HG03280 (cell line): ENCODE results near the gene NCBP2L.

Experiments
- ATAC-seq: cut with Tn5 transposase; IDR thresholded peaks from one replicate; pipeline ENCODE4 v1.9.1; 2021; ENCODE audit warnings: mild to moderate bottlenecking, moderate library complexity; ENCODE audit not compliant: unreplicated experiment

NCBP2L gene

GRCh38 chrX:107777536-107777832, at the start of gene NCBP2L:
TSS of gene NCBP2L (plus strand) at chrX:107777733. CDS start at chrX:107794221, 16,488 bp downstream.
- ATAC-seq = no peak

GRCh38 chrX:107728371-107729099, 49.0 kb upstream of the NCBP2L start:
- no peak for ATAC-seq

DNA sequence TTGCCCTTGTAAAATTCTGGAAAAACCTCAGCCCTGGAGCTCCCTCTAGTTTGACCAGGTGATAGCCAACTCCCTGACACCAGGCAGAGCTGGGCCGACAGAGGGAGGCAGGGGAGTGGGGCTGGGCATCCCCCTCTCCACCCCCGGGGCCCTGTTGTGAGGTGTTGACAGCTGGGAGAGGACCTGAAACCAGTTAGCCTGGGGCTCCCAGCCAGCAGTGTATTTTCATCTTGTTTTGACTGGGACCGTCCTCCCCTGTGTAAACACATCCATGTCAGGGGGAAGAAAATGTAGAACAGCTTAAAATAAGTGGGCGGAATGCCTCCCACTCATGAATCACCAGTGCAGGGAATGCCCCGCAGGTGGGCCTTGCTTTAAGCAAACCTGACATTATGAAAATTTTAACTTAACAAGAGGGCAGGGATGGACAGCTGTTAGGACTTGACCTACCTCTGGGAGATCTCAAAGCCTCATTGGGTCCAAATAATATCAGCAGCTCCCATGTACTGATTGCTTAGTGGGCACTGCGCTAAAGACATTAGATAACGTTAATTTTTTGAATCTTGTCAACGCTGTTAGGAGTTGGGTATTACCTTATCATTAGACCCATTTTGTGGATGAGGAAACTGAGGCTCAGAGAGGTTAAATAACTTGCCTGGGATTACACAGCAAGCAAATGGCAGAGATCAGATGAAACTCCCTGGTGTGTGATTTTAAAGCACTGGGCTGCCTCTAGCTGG, 47.8 kb upstream of the NCBP2L start:
- ATAC-seq = no peak

DNA sequence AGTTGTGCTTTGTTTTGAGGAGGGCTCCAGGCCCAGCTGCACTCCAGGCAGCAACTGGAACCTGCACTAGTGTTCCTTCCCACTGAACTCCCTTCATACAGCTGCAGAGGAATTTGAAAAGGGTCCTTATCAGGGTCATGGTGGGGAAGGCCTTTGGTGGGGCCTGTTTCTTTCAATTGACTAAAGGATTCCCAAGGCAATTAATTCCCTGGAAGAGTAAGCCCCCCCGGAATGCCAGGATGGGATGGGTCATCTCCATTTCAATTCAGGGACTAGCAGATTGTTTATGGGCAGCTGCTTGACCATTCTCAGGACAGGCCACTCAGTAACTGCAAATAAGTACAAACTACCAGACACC, 47.3 kb upstream of the NCBP2L start:
- ATAC-seq = no peak

- ATAC-seq = no peak
Observed at GRCh38 chrX:107730991-107731766, 46.4 kb upstream of the NCBP2L start.

DNA sequence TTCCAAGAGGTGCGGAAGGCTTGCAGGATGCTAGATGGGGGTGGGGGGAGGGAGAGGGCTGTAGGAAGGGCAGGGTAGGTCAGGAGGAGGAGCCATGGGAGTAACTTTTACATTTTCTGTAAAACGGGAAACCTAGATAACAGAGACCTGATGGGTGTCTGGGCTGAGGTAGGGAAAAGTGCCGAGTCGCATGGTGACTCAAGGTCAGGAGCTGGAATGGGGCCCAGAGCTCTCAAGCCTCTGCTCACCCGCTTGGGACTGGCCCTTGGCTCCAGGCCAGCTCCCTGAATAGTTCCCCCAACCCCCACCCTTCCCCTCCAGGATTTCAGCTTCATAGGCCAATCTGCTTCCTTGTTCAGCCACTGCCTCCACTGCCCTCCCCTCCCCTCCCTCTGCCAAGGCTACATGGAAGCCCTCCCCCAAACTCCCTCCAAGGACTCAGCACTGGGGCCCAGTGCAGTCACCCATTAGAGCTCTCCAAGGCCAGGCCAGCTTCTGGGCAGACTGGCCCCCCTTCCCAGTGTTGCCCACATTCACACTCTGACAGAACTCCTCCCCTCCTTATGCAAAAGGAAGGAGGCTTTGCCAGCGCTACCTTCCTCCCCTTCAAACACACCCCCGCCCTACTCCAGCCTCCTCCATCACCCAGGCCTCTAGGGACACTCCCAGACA, 45.6 kb upstream of the NCBP2L start:
- ATAC-seq = no peak

DNA sequence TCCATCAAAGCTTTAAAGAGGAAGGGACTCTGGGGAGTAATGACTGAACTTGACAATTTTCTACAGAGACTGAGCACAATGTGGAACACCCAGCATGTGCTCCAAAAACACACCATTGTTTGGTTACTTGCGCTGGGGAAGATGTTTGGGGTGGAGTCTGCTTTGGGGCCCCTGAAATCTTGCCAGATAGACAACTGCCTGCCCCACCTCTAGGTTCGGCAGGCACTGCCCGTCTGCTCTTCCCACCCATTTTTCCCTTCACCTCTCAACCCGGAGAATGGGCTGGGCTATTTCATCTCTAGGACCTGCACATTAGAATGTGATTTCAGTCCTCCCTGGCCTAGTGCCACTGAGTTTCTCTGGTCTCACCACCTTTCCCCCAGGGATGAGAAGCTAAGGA, 43.8 kb upstream of the NCBP2L start:
- ATAC-seq = no peak

GRCh38 chrX:107734646-107735045, 42.9 kb upstream of the NCBP2L start:
- no peak for ATAC-seq

- no peak for ATAC-seq
Observed at GRCh38 chrX:107736781-107737531, 40.6 kb upstream of the NCBP2L start.

- no peak for ATAC-seq
Observed at GRCh38 chrX:107738272-107738671, 39.3 kb upstream of the NCBP2L start.

DNA sequence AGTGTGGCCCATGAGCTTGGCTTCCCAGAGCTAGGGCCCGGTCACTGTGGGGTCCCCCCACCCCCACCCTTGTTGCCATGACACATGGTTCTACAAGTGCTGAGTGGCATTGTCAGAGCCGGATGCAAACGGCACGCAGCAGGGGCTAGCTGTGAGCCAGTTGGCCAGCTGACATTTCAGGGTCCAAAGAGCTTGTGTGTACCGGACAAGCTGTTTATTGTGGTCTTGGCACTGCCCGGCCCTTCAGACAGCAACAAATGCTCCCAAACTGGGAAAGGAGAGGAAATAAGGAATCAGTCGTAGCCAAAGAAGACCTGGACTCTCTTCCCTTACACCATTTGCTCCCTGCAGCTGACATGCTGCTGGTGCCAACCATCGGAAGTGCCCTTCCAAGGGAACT, 38.8 kb upstream of the NCBP2L start:
- no peak for ATAC-seq

DNA sequence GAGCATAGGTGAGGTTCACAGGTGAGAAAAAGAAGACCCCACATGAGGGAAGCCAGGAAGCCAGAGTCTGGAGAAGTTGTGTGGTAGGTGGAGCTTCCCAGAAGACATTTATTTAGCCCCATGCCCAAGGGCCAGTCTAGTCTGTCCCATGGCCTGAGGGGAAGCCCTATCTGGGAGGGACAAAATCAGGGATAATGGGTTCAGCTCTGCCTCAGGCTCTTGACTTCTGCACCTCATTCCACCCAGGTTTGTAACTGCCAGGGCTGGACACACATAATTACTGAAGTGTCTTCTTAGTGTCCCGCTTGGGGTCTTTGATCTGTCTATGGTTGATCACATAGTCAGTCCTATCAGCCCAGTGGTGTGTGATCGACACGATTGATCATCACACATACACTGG, 38.0 kb upstream of the NCBP2L start:
- no peak for ATAC-seq

- no peak for ATAC-seq
Observed at GRCh38 chrX:107741404-107741790, 36.1 kb upstream of the NCBP2L start.

DNA sequence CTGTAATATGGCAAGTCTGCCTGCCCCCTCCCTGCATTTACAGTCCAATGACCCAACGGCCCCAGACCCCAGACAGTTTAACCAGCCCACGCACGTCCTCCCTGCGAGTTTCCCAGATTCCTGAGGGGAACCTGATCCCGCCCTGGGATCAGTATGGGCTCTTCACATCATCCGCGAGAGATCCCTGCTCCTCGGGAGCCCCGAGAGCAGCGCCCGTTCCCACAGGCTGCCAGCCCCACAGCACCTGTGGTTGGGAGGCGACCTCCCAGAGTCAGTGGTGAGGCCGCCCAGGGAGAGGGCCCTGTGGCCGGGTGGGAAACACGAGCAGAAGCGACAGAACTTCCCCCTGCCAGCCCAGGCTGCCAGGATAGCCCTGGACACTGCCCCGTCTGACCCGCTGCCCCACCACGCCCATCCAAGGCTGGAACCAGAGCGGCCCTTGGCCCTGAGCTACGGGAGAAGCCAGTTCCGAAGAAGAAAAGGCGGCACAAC, 34.8 kb upstream of the NCBP2L start:
- no peak for ATAC-seq

- no peak for ATAC-seq
Observed at GRCh38 chrX:107743995-107744394, 33.5 kb upstream of the NCBP2L start.

- no peak for ATAC-seq
Observed at GRCh38 chrX:107744868-107745267, 32.7 kb upstream of the NCBP2L start.

DNA sequence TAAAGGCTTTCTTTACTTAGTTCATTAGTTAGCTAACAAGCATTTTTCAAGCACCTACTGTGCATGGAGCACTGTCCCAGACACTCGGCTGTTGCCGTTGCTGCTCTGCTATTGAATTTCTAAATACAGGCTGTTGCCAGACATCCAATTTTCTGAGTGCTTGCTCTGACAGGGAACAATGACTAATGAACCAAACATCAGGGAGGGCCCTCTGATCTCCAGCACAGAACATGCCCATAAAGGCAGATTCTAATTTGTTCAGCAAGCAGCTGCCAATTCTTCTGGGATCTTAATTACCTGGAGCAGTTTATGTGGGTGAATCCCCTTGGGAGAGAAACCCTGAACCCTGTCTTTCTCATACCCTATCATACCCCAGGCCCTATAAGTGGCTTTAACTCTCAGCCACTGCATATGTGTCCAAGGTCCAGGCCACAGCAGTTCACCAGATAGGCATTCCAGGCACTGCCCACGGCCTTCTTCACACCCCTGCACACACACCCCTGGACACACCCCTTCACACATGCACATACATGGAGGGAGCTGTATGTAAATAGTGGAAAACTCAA, 29.9 kb upstream of the NCBP2L start:
- ATAC-seq = no peak

DNA sequence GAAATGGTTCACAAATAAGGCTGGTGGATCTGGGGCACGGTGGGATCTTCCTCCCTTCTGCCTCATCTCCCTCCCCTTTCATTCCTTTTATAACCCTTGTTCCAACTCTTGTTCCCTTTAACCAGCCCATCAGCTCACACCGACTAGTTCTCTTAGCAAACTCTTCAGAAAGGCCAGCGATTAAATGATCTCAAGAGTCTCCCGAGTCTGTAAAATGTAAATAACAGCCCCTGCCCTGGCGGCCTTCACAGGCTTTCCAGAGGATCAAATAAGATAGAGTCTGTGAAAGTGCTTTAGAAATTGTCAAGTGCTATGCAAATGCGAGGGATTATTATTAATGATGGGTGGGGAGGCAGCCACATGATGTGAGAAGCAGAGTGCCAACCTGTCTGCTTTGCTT, 29.0 kb upstream of the NCBP2L start:
- no peak for ATAC-seq

GRCh38 chrX:107750263-107750662, 27.3 kb upstream of the NCBP2L start:
- no peak for ATAC-seq

DNA sequence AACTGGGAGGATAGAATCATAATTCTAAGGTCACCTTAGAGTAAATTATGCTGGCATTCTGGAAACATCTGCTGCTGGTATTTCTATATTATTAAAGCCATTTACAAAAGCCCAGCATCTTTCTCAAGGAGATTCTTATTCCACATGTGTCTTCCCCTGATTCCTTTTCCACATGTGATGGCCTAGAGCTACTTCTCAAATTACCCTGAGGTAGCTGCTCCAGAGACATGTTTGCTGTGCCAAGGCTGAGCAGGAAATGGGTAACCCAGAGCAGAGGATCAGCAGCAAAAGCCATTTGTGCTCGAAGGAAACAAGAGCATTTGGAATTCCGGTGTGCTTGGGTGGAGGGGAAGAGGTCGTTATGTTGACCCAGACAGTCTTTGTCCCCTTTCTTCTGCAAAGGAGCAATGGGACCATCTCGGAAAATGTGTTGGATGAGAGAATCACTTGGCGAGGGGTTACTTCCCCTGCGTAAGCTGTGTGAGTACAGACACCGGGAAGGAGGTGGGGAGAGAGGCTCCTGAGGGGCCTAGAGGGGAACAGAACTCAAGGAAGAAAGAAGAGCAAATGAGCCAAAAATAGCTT, 26.6 kb upstream of the NCBP2L start:
- no peak for ATAC-seq
